ENCODE data around the gene LIPI.

The LIPI gene

GRCh38 chr21:14210738-14211137 is at the start of gene LIPI:
Gene LIPI (minus strand): TSS chr21:14210955. CDS start chr21:14210845, 110 bp downstream.
- H3K4me3 Mint-ChIP-seq, result no peak within 1 kb of the TSS
- H3K27ac Mint-ChIP-seq, result no peak within 1 kb of the TSS

DNA sequence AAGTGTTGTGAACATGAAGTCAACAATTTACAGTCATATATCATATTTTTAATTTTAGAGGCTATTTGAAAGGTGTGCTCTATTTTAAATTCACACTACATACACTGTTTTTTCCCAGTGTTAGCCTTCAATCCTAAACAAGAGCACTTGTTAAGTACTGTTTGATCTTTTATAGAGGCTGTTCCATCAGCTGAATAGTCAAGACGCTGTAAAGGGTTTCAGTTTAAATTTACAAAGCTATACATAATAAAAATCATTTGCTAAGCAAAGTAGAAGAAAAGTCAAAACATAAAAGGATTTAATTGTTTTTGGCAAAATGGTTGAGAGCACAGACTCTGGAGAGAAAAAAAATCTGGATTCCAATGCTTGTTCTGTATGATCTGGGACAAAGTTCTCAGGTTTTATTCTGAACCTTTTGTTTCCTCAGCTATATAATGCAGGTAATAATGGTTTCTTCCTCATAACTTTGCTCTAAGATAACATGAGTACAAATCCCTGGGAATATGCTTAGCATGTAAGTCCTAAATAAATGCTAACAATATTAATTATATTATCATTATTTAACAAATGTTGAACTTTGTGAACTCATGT is 49.5 kb upstream of the LIPI start:
- H3K36me3 Mint-ChIP-seq, result no peaks in the 10 kb centered on the region
- no peak overlapping the region for H3K27ac Mint-ChIP-seq
- ATAC-seq, result no peak
- H3K4me1 Mint-ChIP-seq, result no peaks in the 10 kb centered on the region
- H3K9me3 Mint-ChIP-seq, result no peaks in the 10 kb centered on the region
- no peak overlapping the region for H3K4me3 Mint-ChIP-seq
- H3K27me3 Mint-ChIP-seq, result peaks cover 7% of the 10 kb centered on the region

More at GRCh38 chr21:14210738-14211137, at the start of gene LIPI:
- Mint-ChIP-seq H3K4me1 (no peaks in the 10 kb centered on the region), H3K9me3 (no peaks in the 10 kb centered on the region), H3K36me3 (no peaks in the 10 kb centered on the region), H3K27me3 (no peaks in the 10 kb centered on the region)
- ATAC-seq, result no peak

GRCh38 chr21:14259747-14260146 is 49.0 kb upstream of the LIPI start:
- H3K27me3 Mint-ChIP-seq, result peaks cover 5% of the 10 kb centered on the region
- no peak for ATAC-seq
- H3K4me1 Mint-ChIP-seq, result no peaks in the 10 kb centered on the region
- no peaks in the 10 kb centered on the region for H3K9me3 Mint-ChIP-seq
- no peak overlapping the region for H3K27ac Mint-ChIP-seq
- no peaks in the 10 kb centered on the region for H3K36me3 Mint-ChIP-seq
- no peak overlapping the region for H3K4me3 Mint-ChIP-seq

- Mint-ChIP-seq H3K36me3 (no peaks in the 10 kb centered on the region), H3K27ac (no peak overlapping the region), H3K27me3 (peaks cover 27% of the 10 kb centered on the region), H3K4me1 (peaks cover 7% of the 10 kb centered on the region), H3K9me3 (peaks cover 4% of the 10 kb centered on the region), H3K4me3 (no peak overlapping the region)
- no peak for ATAC-seq
Measured at GRCh38 chr21:14251336-14251735, 40.6 kb upstream of the LIPI start.

- Mint-ChIP-seq H3K9me3 (peaks cover 4% of the 10 kb centered on the region), H3K27me3 (peaks cover 16% of the 10 kb centered on the region), H3K4me1 (no peaks in the 10 kb centered on the region), H3K4me3 (no peak overlapping the region), H3K27ac (no peak overlapping the region), H3K36me3 (no peaks in the 10 kb centered on the region)
- ATAC-seq, result no peak
Measured at GRCh38 chr21:14245711-14246110, 35.0 kb upstream of the LIPI start.

- Mint-ChIP-seq H3K4me3 (no peak overlapping the region), H3K9me3 (peaks cover 2% of the 10 kb centered on the region), H3K27ac (no peak overlapping the region), H3K27me3 (peaks cover 16% of the 10 kb centered on the region), H3K4me1 (no peaks in the 10 kb centered on the region), H3K36me3 (no peaks in the 10 kb centered on the region)
- no peak for ATAC-seq
Measured at GRCh38 chr21:14244911-14245310, 34.2 kb upstream of the LIPI start.

DNA sequence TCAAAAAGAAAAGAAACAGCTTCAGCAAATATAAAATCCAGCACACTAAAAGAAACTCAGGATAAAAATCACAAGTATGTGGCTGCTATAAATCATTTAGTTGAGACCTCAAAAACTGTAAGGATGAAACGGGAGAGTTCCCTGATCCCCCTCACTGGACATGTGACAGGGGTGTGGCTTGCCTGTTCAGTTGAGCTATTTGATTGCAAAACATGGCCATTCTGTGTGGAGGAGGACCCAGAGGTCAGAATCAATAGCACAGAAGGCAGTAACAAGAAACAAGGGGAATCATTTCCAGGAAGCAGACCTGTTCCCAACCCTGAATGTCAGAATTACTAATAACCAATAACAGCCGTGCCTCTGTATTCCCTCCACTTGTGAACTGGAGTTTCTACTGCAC is 33.1 kb upstream of the LIPI start:
- Mint-ChIP-seq H3K4me1 (no peaks in the 10 kb centered on the region), H3K27me3 (peaks cover 15% of the 10 kb centered on the region), H3K4me3 (no peak overlapping the region), H3K36me3 (no peaks in the 10 kb centered on the region), H3K27ac (no peak overlapping the region), H3K9me3 (no peaks in the 10 kb centered on the region)
- no peak for ATAC-seq

DNA sequence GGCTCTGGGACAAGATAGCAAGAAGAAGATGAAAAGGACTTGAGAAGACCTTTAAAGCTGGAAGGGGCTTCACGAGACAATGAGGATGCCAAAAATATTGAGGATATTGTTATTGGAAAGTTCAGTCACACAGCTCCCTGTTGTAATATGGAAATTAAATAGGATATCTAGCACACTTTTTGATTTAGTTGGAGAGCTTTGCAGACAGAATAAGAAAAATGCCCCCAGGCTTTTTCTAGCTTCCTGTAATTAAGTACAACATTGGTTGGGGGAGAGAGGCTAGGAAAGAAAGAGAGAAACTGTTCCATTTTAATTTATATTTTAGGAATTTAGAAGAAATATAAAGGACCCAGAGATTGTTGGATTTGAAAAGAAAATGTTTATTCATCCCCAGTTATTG is 32.7 kb upstream of the LIPI start:
- Mint-ChIP-seq H3K36me3 (no peaks in the 10 kb centered on the region), H3K9me3 (no peaks in the 10 kb centered on the region), H3K4me3 (no peak overlapping the region), H3K27ac (no peak overlapping the region), H3K27me3 (peaks cover 10% of the 10 kb centered on the region), H3K4me1 (no peaks in the 10 kb centered on the region)
- no peak for ATAC-seq

DNA sequence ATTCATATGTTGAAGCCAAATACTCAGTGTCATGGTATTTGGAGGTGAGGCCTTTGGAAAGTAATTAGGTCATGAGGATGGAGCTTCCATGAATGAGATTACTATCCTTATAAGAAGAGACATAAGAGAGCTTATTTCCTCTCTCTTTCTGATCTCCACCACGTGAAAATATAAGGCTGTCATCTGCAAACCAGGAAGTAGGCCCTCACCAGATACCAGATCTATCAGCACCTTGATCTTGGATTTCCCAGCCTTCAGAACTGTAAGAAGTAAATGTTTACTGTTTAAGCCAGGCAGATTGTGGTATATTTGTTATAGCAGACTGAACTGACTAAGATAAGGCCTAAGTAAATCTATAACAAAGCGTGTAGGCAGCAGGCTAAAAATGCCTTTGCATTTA is 30.5 kb upstream of the LIPI start:
- H3K9me3 Mint-ChIP-seq, result no peaks in the 10 kb centered on the region
- H3K36me3 Mint-ChIP-seq, result no peaks in the 10 kb centered on the region
- ATAC-seq, result no peak
- no peak overlapping the region for H3K4me3 Mint-ChIP-seq
- H3K4me1 Mint-ChIP-seq, result no peaks in the 10 kb centered on the region
- no peak overlapping the region for H3K27ac Mint-ChIP-seq
- H3K27me3 Mint-ChIP-seq, result no peaks in the 10 kb centered on the region

- no peak overlapping the region for H3K27ac Mint-ChIP-seq
- ATAC-seq, result no peak
- no peaks in the 10 kb centered on the region for H3K4me1 Mint-ChIP-seq
- peaks cover 14% of the 10 kb centered on the region for H3K27me3 Mint-ChIP-seq
- H3K4me3 Mint-ChIP-seq, result no peak overlapping the region
- no peaks in the 10 kb centered on the region for H3K9me3 Mint-ChIP-seq
- H3K36me3 Mint-ChIP-seq, result no peaks in the 10 kb centered on the region
Measured at GRCh38 chr21:14239281-14239680, 28.5 kb upstream of the LIPI start.

- no peak for ATAC-seq
- no peaks in the 10 kb centered on the region for H3K4me1 Mint-ChIP-seq
- no peaks in the 10 kb centered on the region for H3K9me3 Mint-ChIP-seq
- H3K27me3 Mint-ChIP-seq, result peaks cover 17% of the 10 kb centered on the region
- H3K36me3 Mint-ChIP-seq, result no peaks in the 10 kb centered on the region
- no peak overlapping the region for H3K4me3 Mint-ChIP-seq
- H3K27ac Mint-ChIP-seq, result no peak overlapping the region
Measured at GRCh38 chr21:14236180-14236579, 25.4 kb upstream of the LIPI start.

GRCh38 chr21:14235101-14235500 is 24.3 kb upstream of the LIPI start:
- Mint-ChIP-seq H3K27ac (no peak overlapping the region), H3K9me3 (peaks cover 3% of the 10 kb centered on the region), H3K4me1 (no peaks in the 10 kb centered on the region), H3K27me3 (peaks cover 17% of the 10 kb centered on the region), H3K36me3 (no peaks in the 10 kb centered on the region), H3K4me3 (no peak overlapping the region)
- no peak for ATAC-seq

DNA sequence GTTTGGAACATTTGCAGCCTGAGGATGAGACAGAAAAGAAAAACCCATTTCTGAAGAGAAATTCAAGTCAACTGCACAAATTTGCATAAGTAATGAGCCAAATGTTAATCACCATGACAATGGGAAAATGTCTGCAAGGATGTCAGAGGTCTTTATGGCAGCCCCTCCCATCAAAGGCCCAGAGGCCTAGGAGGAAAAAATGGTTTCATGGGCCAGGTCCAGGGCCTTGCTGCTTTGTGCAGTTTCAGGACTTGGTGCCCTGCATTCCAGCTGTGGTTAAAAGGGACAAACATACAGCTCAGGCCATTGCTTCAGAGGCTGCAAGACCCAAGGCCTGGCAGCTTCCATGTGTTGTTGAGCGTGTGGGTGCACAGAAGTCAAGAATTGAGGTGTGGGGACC is 18.6 kb upstream of the LIPI start:
- Mint-ChIP-seq H3K27ac (no peak overlapping the region), H3K4me1 (no peaks in the 10 kb centered on the region), H3K36me3 (peaks cover 13% of the 10 kb centered on the region), H3K9me3 (peaks cover 11% of the 10 kb centered on the region), H3K27me3 (peaks cover 4% of the 10 kb centered on the region), H3K4me3 (no peak overlapping the region)
- ATAC-seq, result no peak

DNA sequence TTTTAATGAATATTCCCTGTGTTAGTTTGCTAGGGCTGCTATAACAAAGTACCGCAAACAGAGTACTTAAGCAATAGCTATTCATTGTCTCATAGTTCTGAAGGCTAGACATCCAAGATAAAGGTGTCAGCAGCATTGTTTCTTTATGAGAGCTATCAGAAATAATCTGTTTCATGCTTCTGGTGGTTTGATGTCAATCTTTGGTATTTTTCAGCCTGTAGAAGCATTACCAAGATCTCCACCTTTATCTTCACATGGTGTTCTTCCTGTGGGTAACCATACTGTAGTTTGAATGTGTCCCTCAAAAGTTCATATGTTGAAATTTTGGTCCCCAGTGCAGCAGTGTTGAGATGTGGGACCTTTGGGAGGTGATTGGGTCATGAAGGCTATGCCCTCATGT is 12.6 kb upstream of the LIPI start:
- H3K27ac Mint-ChIP-seq, result no peak overlapping the region
- ATAC-seq, result no peak
- H3K4me1 Mint-ChIP-seq, result no peaks in the 10 kb centered on the region
- H3K9me3 Mint-ChIP-seq, result peaks cover under 1% of the 10 kb centered on the region
- peaks cover 11% of the 10 kb centered on the region for H3K36me3 Mint-ChIP-seq
- H3K27me3 Mint-ChIP-seq, result no peaks in the 10 kb centered on the region
- H3K4me3 Mint-ChIP-seq, result no peak overlapping the region

GRCh38 chr21:14215971-14216641 is 5.4 kb upstream of the LIPI start, which contains the start of gene RBM11:
Gene RBM11 (plus strand): TSS chr21:14216157. CDS start chr21:14216187, 30 bp downstream.
- H3K4me1 Mint-ChIP-seq, result peaks cover 6% of the 10 kb centered on the region
- no peaks in the 10 kb centered on the region for H3K9me3 Mint-ChIP-seq
- peak within 1 kb of the TSS; percentile 67 for H3K27ac Mint-ChIP-seq
- H3K4me3 Mint-ChIP-seq, result peak within 1 kb of the TSS; percentile 88
- H3K27me3 Mint-ChIP-seq, result no peaks in the 10 kb centered on the region
- ATAC-seq, result peak; percentile 98
- no peaks in the 10 kb centered on the region for H3K36me3 Mint-ChIP-seq

- Mint-ChIP-seq H3K4me1 (peaks cover 6% of the 10 kb centered on the region), H3K9me3 (no peaks in the 10 kb centered on the region), H3K4me3 (no peak overlapping the region), H3K27ac (no peak overlapping the region), H3K27me3 (no peaks in the 10 kb centered on the region), H3K36me3 (no peaks in the 10 kb centered on the region)
- ATAC-seq, result no peak
Measured at GRCh38 chr21:14213164-14213563, 2.4 kb upstream of the LIPI start.

All from stimulated activated memory B cell treated with anti-CD40 and anti-IgM and Interleukin-4, amounts not matched to agents 10 μg/mL and 1 μg/mL and 100 μg/mL, for 72 hours (primary cell).